Caco-2 (cell line): Measurements from ENCODE around the gene WFIKKN1. TPM values are rescaled to one million over a fixed set of nuclear protein-coding genes. Genes with fewer than 3 reads are reported as not detected.

Source experiments
- BruUV-seq: library from RNA; stranded (reverse); fragments of 400-500 nt; replicated peaks from 2 replicates; lab custom pipeline; 2021; lab: Mats Ljungman, UMichigan
- CTCF ChIA-PET: fragments of 300-600 bp; sonication (Branson Sonifier 250); formaldehyde crosslinking; loops from one replicate; lab custom pipeline; 2022; ENCODE audit warnings: antibody characterized with exemption; lab: Charles Lee
- POLR2A ChIA-PET: fragments of 300-600 bp; sonication (Branson Sonifier 250); formaldehyde crosslinking; loops from one replicate; lab custom pipeline; 2022; ENCODE audit warnings: antibody characterized with exemption; lab: Charles Lee
- DNase-seq, 2 experiments: peaks; one replicate each; pipeline versions ENCODE4 v3.0.0 to v3.0.0-alpha.2; 2020 to 2022
- H3K27me3 ChIP-seq: replicated peaks from 2 replicates; pipeline ENCODE4 v1.6.0; 2011; ENCODE audit warnings: low read length; ENCODE audit not compliant: control insufficient read depth, insufficient read depth
- H3K36me3 ChIP-seq: 2 replicates; pipeline ENCODE4 v1.5.1; 2011; ENCODE audit warnings: low read length; ENCODE audit not compliant: control insufficient read depth, insufficient read depth
- H3K4me1 ChIP-seq: fragments of 250-450 bp; sonication (Bioruptor Pico); 2 replicates; pipeline ENCODE4 v1.5.1; 2020; ENCODE audit warnings: mild to moderate bottlenecking
- H3K4me3 ChIP-seq: 2 replicates; pipeline ENCODE4 v1.5.1; 2011; ENCODE audit warnings: low read depth, mild to moderate bottlenecking, control low read depth, low read length
- H3K9me3 ChIP-seq: fragments of 250-450 bp; sonication (Bioruptor Pico); 2 replicates; pipeline ENCODE4 v1.5.1; 2020; ENCODE audit warnings: mild to moderate bottlenecking, moderate library complexity
- H3K27ac Mint-ChIP-seq: one replicate; pipeline ENCODE4 v1.8.0; 2022; ENCODE audit warnings: mixed read lengths; ENCODE audit not compliant: unreplicated experiment
- H3K27me3 Mint-ChIP-seq: one replicate; pipeline ENCODE4 v1.8.0; 2022; ENCODE audit warnings: mixed read lengths; ENCODE audit not compliant: insufficient read depth, unreplicated experiment
- H3K36me3 Mint-ChIP-seq: one replicate; pipeline ENCODE4 v1.8.0; 2022; ENCODE audit warnings: mild to moderate bottlenecking, mixed read lengths; ENCODE audit not compliant: insufficient read depth, unreplicated experiment
- H3K4me1 Mint-ChIP-seq: one replicate; pipeline ENCODE4 v1.8.0; 2022; ENCODE audit warnings: low read depth, mixed read lengths; ENCODE audit not compliant: unreplicated experiment
- H3K4me3 Mint-ChIP-seq: one replicate; pipeline ENCODE4 v1.8.0; 2022; ENCODE audit warnings: mild to moderate bottlenecking, moderate library complexity, mixed read lengths; ENCODE audit not compliant: unreplicated experiment
- H3K9me3 Mint-ChIP-seq: one replicate; pipeline ENCODE4 v1.8.0; 2022; ENCODE audit warnings: mixed read lengths; ENCODE audit not compliant: unreplicated experiment
- CTCF ChIP-seq, 2 experiments: fragments of 200-600 bp in 1 of 2; IDR thresholded peaks; 1 replicate in 1 of 2; 2 replicates in 1 of 2; pipeline versions ENCODE4 v1.5.1 to v1.8.0; 2011 to 2022; ENCODE audit warnings: antibody characterized with exemption in 1 of 2, control low read depth in 1 of 2, inconsistent platforms in 1 of 2, low read depth in 1 of 2, low read length in 1 of 2, mild to moderate bottlenecking in 1 of 2, moderate library complexity in 1 of 2; ENCODE audit not compliant: insufficient read depth in 1 of 2, severe bottlenecking in 1 of 2, unreplicated experiment in 1 of 2
- intact Hi-C: fragments of 100-400 bp; cut with micrococcal nuclease; formaldehyde crosslinking; loops from one replicate; pipeline ENCODE4 v1.10.0; 2022; ENCODE audit not compliant: unreplicated experiment
- total RNA-seq: library from RNA; stranded (reverse); gene quantifications from 2 replicates; pipeline ENCODE4 v1.2.3, GENCODE V29; 2022

Gene WFIKKN1
- total RNA-seq, 1 experiment from 2014 or later, result 0.54 TPM

- CTCF ChIA-PET, result no interaction called here
- no peak for DNase-seq
- no peaks in the 10 kb centered on the region for H3K4me1 Mint-ChIP-seq
- TF ChIP-seq CTCF (IDR thresholded peaks at IDR 0.05; ENCODE audit: insufficient read depth in 1 of 2, low read depth in 1 of 2, low read length in 1 of 2, severe bottlenecking in 1 of 2, unreplicated experiment in 1 of 2), result no peak
- no peak overlapping the region for H3K4me3 Mint-ChIP-seq
- no peaks in the 10 kb centered on the region for H3K9me3 Mint-ChIP-seq
- POLR2A ChIA-PET, result no interaction called here
- H3K27ac Mint-ChIP-seq, result no peak overlapping the region
- BruUV-seq, result no TSS peak
- Histone ChIP-seq H3K36me3 (peaks cover 4% of the 10 kb centered on the region), H3K27me3 (no peaks in the 10 kb centered on the region), H3K4me1 (peaks cover 17% of the 10 kb centered on the region; the same call in 1 of the 2 replicates), H3K4me3 (no peak overlapping the region), H3K9me3 (no peaks in the 10 kb centered on the region)
- peaks cover 40% of the 10 kb centered on the region for H3K36me3 Mint-ChIP-seq
- intact Hi-C loops, result no loop called here
- H3K27me3 Mint-ChIP-seq, result no peaks in the 10 kb centered on the region
Observed at GRCh38 chr16:676913-677312, 46.1 kb downstream of the WFIKKN1 start.

- H3K9me3 Mint-ChIP-seq, result no peaks in the 10 kb centered on the region
- ChIA-PET CTCF (no interaction called here), POLR2A (no interaction called here)
- H3K27me3 ChIP-seq, result no peaks in the 10 kb centered on the region
- H3K27me3 Mint-ChIP-seq, result no peaks in the 10 kb centered on the region
- H3K36me3 ChIP-seq, result peaks cover 3% of the 10 kb centered on the region
- no TSS peak for BruUV-seq
- H3K4me1 ChIP-seq, result peaks cover 21% of the 10 kb centered on the region
- no peak for TF ChIP-seq CTCF (IDR thresholded peaks at IDR 0.05; ENCODE audit: insufficient read depth in 1 of 2, low read depth in 1 of 2, low read length in 1 of 2, severe bottlenecking in 1 of 2, unreplicated experiment in 1 of 2)
- H3K27ac Mint-ChIP-seq, result no peak overlapping the region
- no peaks in the 10 kb centered on the region for H3K4me1 Mint-ChIP-seq
- no peak overlapping the region for H3K4me3 Mint-ChIP-seq
- H3K36me3 Mint-ChIP-seq, result peaks cover 47% of the 10 kb centered on the region
- no peak overlapping the region for H3K4me3 ChIP-seq
- no peaks in the 10 kb centered on the region for H3K9me3 ChIP-seq
- DNase-seq, result no peak
- intact Hi-C loops, result no loop called here
Observed at GRCh38 chr16:677316-678190, 46.8 kb downstream of the WFIKKN1 start.

- H3K36me3 Mint-ChIP-seq, result peaks cover 54% of the 10 kb centered on the region
- no peaks in the 10 kb centered on the region for H3K27me3 Mint-ChIP-seq
- H3K36me3 ChIP-seq, result peaks cover 4% of the 10 kb centered on the region; the same call in 1 of the 2 replicates
- CTCF ChIA-PET, result no interaction called here
- H3K27me3 ChIP-seq, result no peaks in the 10 kb centered on the region
- no peak overlapping the region for H3K4me3 Mint-ChIP-seq
- H3K9me3 ChIP-seq, result no peaks in the 10 kb centered on the region
- no peaks in the 10 kb centered on the region for H3K4me1 Mint-ChIP-seq
- intact Hi-C loops, result no loop called here
- no peaks in the 10 kb centered on the region for H3K9me3 Mint-ChIP-seq
- BruUV-seq, result no TSS peak
- TF ChIP-seq CTCF (IDR thresholded peaks at IDR 0.05; ENCODE audit: insufficient read depth in 1 of 2, low read depth in 1 of 2, low read length in 1 of 2, severe bottlenecking in 1 of 2, unreplicated experiment in 1 of 2), result no peak
- no peak for DNase-seq
- H3K27ac Mint-ChIP-seq, result no peak overlapping the region
- POLR2A ChIA-PET, result interaction anchor here (0.9 kb wide), 1 partner anchor 17 kb away, joined by 5 read pairs; no protein-coding TSS in a partner anchor
- no peak overlapping the region for H3K4me3 ChIP-seq
- peaks cover 29% of the 10 kb centered on the region for H3K4me1 ChIP-seq
Observed at GRCh38 chr16:678209-678857, 47.5 kb downstream of the WFIKKN1 start.
